Measurements from ENCODE around the gene UBE2J1. TPM values are rescaled to one million over a fixed set of nuclear protein-coding genes. Genes with fewer than 3 reads are reported as not detected.

Gene UBE2J1
- total RNA-seq, 1 donor from 2014 or later, result 40.4 TPM

DNA sequence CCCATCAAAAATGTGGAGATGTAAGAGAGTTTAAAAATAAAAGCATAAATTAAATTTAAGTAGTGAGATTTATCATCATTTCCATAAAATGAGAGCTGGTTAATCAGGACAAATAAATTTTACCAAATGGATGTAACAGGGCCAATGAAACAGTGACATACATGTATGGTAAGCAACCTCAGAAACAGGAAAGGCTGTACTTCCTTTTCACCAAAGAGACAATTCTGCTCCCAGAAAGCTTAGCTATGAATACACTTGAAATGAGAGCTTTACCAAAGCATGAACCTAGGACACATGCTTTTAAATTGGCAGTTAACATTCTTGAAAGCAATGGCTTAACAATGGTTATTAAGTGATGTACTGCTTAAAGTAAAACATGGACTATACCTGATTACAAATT lies 12.1 kb upstream of the UBE2J1 start:
- no peak for DNase-seq (ENCODE audit: low spot score)

DNA sequence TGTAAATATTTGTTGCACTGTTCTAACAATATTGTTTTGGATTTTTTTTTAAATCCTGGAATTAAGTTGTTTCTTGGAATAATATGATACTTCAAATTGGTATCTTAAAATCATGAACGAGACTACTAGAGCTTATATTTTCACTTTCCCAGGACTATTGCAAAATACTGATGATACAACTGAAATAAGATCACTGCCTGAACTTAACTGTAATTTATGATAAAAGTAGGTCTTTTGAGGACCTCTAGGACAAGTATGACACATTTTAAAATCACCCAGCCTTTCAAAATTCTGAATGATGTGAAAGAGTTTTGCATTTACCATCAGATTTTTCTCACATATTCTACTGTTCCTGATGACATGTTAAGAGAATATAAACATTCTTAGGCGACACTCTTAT lies 8.6 kb upstream of the UBE2J1 start:
- no peak for DNase-seq (ENCODE audit: low spot score)

DNA sequence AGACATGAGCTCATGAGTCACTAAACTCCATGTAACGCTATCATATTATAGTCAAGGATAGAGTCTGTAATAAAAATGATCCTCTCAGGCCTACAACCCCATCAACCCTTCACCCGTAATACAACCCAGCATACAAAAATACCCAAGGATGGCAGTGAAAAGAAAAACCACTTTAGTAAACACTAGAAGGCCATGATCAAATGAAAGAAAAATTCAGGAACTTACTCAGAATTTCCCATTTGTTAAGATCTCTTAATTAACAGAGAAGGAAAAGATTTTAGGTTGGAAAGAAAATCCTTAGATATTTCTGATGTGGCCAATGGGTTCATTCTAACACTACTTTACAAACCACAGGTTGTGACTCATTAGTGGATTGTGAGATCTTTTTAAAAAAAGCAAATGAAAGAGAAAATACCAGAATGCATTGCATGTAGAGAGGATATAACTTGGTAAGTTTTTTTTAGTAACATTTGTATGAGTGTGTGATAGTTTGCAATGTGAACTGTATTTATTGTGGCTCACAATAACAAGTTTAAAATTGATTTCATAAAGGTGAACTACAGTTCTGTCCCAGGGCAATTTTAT lies 8.0 kb upstream of the UBE2J1 start:
- no peak for DNase-seq (ENCODE audit: low spot score)

DNA sequence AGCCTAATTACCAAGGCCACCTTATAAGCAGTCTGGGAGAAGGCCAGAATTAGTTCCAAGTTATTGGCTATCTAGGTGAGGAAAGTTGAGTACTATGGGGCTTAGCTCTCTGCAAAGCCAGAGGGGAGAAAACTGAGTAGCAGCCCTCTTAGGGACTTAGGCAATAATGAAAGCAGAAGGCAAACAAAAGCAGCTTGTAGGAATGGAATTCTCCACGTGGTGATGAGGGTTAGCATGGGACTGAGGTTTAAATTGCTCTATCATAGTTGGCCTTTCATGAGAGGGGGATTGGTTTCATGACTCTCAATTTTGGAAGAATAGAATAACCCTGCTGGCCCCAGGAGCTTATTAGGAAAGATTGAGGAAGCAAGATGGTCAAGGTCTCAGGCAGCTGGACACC lies 7.0 kb upstream of the UBE2J1 start:
- DNase-seq (ENCODE audit: low spot score), result no peak

DNA sequence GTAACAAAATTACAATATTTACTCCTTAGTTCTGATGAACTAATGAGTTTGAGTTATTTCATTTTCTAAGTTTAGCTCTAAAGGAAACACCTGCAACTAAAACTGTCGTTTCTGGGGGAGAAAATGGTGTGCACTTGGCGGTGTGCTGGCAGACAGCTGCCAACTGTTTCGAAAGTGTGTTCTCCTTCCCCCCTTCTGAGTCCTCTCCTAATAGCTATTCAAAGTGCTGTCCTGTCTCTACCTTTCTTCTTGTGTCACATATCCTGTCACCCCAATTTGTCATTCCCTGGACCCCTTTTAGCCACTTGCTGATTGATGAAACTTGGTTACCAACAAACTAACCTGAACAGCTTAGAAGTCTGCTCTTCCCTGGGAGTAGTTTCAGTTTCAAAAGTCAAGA lies 4.9 kb upstream of the UBE2J1 start:
- no peak for DNase-seq (ENCODE audit: low spot score)

DNA sequence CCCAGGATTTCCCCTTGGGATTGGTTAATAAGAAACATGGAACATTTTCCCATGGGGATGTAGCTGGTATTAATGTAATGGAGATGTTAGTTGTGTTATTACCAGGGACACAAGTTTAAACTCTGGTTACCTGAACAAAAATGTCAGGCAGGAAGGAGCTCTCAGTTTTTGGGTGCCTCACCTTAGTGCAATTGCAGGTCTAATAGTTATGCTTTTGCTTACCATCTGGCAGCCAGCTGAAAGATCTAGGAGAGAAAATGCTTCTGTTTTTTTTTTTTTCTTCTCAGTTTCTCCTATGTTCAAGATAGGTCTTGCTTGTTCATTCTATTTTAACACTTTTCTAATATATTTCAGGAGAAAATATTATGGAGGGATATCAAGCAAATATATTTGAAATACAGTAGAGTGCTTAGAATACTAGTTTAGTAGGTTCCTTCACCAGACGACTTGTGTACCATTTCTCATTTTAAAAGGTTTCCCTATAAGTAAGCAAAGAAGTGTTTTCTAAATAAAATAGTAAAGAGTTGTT lies 4.2 kb upstream of the UBE2J1 start:
- DNase-seq (ENCODE audit: low spot score), result no peak

DNA sequence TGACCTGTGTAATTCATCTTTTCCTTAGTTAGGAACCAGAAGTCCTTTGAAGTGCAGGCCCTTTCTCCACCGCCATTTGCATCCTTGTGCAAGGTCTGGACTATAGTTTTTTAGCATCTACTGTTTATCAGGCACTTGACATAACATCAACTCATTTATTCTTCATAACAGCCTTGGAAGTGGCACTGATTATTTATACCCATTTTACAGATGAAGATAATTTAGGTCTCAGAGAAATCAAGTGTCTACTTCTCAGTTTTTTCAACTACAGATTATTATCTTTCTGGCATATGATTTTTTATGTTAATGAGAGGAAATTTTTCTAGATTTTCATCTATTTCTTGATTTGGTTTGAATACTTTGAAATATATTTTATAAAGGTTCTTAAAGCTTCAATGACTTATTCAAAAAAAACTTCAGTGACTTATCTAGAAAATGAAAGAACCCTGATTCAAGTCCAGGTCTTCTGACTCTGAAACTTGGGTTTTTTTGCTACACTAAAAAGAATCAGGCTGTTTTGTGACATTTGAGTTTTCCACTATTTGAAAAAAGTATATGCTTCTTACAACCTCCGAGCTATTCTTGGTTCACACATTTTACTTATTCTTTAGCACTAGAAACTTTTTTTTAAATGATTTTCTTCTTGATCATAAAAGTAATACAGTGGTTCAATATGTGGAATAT lies 3.1 kb upstream of the UBE2J1 start:
- no peak for DNase-seq (ENCODE audit: low spot score)

DNA sequence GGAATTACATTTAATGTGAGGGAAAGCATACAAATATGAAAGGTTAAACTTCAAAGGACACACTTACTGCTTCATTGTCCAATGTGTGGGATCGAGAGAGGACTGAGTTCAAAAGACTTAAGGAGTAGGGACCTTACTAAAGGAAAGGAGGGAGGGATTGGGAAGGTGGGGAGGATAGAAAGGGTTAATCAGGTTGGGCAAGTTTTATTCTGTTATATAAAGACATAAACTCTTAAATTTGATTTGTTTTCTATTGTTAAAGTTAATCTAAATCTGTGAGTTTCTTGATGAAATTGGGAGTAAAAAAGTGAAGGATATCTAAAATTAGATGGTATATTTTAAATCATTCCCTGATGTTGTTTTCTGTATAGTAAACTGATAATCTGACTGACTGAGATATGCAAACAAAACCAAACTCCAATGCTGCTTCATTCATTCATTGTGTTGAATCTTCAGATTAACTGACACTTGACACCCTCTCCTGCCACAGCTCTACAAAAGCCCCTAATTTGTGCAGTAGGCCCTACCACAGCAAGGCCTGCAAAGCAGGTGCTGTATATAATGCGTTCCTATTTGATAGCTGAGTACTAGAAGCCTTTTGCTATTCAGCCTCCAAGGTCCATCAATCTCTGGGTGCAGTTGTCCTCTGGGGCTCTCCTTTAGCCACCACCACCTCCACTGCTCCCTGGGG lies 1.3 kb upstream of the UBE2J1 start:
- no peak for DNase-seq (ENCODE audit: low spot score)

DNA sequence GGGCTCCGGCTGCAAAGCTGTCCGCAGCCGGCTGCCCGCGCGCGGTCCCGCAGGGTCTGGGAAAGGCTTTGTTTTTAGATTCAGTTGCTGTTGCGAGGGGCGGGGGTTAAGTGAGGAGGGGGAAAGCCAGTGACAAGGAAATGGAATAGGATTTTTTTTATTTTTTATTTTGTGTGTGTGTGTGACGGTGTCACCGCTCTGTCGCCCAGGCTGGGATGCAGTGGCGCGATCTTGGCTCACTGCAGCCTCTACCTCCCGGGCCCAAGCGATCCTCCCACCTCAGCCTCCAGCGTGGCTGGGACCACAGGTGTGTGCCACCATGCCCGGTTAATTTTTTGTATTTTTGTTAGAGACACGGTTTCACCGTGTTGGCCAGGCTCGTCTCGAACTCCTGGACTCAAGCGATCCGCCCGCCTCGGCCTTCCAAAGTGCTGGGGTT lies 615 bp upstream of the UBE2J1 start:
- DNase-seq (ENCODE audit: low spot score), result no peak

DNA sequence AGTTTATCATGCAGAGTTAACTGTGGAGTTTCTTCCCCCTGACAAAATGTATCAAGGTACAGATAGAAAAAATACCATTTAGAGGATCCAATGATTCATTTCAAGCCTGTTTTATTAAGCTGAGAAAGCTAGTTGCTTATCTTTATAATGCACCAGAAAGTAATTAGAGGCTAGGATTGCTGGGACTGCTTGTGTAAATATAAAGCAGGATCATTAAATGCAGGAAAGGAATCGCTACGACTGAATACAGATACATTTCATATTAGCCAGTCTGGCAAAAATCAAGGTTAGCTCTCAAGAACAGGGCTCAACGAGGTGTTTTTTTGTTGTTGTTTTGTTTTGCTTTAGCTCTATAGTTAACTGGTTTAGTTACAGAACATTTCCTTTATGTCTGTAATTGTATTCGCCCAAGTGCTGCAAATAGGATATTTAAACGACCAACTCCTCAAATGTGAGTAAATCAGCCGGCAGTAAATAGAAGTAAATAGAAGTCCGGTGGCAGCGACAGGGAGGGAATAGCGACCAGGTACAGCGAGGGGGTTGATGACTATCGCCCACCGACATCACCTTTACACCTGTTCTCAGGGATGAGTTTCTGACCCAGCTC lies 748 bp downstream of the UBE2J1 start:
- no peak for DNase-seq (ENCODE audit: low spot score)

DNA sequence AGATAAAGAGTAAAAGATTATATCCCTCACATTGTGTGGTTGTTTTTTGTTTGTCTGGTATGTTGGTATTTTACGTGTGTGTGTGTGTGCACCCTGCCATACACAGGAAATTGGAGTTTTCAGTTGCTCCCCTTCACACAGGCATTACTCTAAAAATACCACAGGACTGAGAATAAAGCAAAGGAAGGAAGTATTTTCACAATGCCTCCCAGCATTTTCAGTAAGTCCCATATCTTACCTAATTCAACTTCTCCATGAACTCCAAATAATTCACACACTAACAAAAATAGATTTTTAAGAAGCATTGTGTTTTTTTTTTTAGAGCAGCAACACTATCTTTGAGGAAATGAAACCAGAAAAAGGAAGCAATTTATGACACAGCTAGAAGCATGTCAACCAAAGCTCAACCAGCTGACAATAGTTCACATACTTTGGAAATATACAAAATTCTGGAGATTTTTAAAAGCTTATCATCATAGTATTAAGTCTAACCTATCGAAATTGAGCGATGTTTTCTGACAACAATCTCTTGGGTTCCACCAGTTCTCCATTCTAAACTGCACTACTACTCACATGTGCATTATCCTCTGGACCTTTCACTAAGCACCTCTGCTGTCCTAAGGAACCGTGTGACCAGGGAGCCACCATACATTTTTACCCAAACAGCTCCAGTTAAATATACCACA lies 2.1 kb downstream of the UBE2J1 start:
- no peak for DNase-seq (ENCODE audit: low spot score)

DNA sequence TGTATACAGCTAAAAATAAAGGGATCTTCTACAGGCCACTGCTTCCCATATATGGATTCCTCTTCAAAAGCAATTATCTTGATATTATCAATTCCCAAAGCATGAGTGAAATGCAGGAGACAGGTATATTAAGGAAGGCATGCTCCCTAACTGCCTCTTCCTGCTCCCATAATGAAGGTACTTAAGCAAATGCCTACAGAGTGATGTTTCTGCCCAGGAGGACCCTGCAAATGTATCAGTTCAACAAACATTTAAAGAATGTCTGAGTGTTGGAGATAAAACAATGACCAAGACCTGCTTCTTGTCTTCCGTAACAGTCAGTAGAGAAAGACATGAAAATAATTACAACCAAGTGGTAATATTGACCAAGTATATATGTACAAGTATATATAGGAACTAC lies 4.2 kb downstream of the UBE2J1 start:
- DNase-seq (ENCODE audit: low spot score), result no peak

DNA sequence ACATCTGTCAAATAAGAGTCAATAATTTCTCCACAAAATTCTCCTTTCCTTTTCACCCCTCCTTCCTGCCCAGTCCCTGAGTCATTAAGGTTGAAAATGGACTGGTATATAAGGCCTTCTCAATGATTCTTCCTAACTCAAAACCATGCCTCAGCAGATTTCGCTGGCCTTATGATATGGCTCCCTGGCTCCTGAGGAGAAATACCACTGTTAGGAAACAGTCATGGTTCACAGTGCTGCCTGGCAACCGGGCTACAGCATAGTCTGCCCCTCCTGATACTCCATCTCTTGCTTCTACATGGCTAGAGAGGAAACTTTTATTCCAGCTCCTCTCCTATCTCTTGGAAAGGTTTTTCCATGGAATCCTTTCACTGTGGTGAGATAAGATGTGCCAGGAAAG lies 4.7 kb downstream of the UBE2J1 start:
- no peak for DNase-seq (ENCODE audit: low spot score)

DNA sequence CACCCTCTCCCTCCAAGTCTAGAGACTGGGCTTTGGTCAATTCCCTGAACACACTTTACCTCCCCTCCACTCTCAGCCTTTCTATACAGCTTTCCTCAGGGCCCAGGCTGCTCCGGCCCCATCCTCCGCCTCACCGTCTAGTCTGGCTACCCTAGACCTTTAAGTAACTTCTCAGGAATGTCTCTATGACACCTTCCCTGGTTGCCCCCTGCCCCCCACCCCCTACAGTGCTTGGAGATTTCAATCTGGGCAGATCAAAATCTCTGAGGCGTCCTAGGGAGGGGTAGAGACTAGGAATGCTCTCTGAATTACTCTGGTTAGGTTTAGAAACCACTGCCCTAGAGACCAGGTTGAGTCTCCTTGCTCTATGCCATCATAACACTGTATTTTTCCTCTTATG lies 6.1 kb downstream of the UBE2J1 start:
- no peak for DNase-seq (ENCODE audit: low spot score)

DNA sequence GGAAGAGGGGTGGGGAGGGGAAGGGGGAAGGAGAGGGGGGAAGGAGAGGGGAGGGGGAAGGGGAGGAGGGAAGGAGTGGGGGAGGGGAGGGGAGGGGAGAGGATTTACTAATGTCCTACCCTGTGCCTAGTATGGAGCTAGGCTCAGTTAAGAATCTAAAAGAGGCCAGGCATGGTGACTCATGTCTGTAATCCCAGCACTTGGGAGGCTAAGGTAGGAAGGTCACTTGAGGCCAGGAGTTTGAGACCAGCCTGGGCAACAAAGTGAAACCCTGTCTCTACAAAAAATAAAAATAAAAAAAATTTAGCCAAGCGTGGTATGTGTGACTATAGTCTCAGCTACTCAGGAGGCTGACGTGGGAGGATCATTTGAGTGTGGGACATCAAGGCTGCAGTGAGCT lies 13.0 kb downstream of the UBE2J1 start:
- no peak for DNase-seq (ENCODE audit: low spot score)

DNA sequence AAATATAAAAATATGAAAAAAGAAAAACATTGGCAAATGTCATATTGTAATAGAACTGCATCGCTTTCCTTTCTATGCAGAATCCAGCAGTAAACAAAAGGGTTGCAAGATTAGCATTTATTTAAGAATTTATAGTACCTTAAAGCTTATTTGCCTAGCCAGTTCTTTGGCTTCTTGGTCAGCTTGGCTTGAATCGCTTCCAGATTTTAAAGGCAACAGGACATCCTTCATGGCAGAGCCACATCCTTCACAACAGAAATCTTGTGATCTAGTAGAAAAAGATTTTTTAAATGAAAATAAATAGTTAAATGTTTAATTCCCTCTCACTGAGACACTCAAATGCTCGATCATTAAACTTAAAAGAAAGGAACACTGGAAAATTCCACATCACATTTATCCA lies 17.4 kb downstream of the UBE2J1 start:
- no peak for DNase-seq (ENCODE audit: low spot score)

DNA sequence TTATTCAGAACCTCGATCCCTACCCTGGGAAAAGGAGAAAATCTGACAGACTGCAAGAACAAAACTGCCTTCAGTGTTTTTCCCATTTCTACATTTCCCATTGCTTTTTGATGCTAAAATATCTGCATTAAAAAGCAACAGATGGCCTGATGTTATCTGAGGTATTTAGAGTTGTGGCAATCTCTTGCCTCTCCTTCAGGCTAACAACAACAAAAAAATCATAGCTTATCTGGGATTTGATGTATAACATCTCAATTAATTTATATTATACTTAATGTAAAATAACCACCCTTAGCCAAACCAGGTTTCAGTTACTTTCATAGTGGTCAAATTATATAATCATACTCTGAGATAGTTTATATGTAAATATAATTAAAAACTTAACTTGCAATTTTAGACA lies 21.6 kb downstream of the UBE2J1 start:
- DNase-seq (ENCODE audit: low spot score), result no peak

DNA sequence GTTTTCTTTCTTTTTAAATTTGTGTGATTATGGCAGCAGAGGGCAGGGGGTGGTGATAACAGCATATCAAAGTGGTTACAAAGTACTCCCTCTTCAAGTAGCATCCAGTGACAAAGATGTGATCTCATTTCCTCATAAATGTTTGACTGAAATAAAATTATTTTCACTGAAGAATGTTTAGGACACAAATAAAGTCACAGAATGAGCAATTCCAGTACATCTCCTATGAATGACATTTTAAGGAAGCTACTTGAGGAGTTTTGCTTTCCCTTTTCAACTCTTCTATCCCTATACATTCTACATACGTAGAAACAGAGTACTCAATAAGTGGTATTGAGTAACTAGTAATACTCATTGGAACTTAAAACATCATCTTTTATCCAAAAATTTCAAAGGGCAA lies 23.5 kb downstream of the UBE2J1 start:
- DNase-seq (ENCODE audit: low spot score), result no peak

DNA sequence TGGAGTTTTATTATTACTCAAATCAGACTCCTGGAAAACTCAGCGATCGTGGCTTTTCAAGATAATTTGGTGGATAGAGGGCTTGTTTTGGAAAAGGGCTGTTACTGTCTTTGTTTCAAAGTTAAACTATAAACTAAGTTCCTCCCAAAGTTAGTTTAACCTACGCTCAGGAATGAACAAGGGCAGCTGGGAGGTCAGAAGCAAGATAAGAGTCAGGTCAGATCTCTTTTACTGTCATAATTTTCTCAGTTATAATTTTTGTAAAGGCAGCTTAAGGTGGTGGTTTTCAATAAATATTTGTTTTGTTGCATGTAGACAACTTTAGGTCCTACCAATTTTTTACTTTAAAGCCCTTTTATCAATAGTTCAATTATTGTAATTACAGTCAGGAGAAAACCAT lies 28.2 kb downstream of the UBE2J1 start:
- DNase-seq (ENCODE audit: low spot score), result no peak

DNA sequence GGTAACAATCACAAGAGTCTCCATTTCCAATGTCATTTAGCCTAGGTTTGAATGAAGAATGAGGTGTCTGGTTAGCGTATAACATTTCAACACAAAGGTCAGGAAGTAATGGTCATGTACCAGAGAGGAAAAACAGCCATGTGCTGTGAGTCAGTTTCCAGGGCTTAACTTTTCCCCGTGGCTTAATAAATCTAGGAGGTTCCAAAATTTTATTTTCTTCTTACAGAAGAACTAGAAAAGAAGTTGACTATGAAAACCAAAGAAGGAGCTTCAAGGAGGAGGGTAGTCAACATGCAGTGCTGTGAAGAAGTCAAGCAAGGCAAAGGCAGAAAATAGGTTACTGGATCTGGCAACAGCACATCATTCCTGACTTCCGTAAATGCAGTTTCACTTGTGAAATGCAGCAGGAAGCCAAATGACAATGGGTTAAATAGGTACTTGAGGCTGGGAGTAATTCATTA lies 29.0 kb downstream of the UBE2J1 start:
- DNase-seq (ENCODE audit: low spot score), result no peak

All from mesenteric fat pad (tissue), 1 donor.